Osteoblast (primary cell): Measurements from ENCODE around the gene CTNS. TPM values are rescaled to one million over a fixed set of nuclear protein-coding genes. Genes with fewer than 3 reads are reported as not detected.

Source experiments
- DNase-seq: peaks from one replicate; pipeline ENCODE4 v3.0.0; 2011; ENCODE audit warnings: low spot score, mixed read lengths; ENCODE audit not compliant: insufficient read length; ENCODE audit errors: missing footprints
- H2AFZ ChIP-seq: 2 replicates; pipeline ENCODE4 v1.6.0; 2011; ENCODE audit warnings: mild to moderate bottlenecking, low read length
- H3K27ac ChIP-seq: 2 replicates; pipeline ENCODE4 v1.5.1; 2011; ENCODE audit warnings: mild to moderate bottlenecking, low read depth, low read length, moderate library complexity
- H3K27me3 ChIP-seq: 2 replicates; pipeline ENCODE4 v1.6.0; 2012; ENCODE audit warnings: mild to moderate bottlenecking, control low read depth, inconsistent platforms, low read length, moderate library complexity; ENCODE audit not compliant: insufficient read depth
- H3K36me3 ChIP-seq: 2 replicates; pipeline ENCODE4 v1.5.1; 2011; ENCODE audit warnings: mild to moderate bottlenecking, low read length, control low read depth, moderate library complexity; ENCODE audit not compliant: insufficient read depth
- H3K4me1 ChIP-seq: 2 replicates; pipeline ENCODE4 v1.5.1; 2011; ENCODE audit warnings: mild to moderate bottlenecking, low read length, control low read depth, moderate library complexity; ENCODE audit not compliant: insufficient read depth
- H3K4me2 ChIP-seq: 2 replicates; pipeline ENCODE4 v1.6.0; 2011; ENCODE audit warnings: mild to moderate bottlenecking, low read length; ENCODE audit not compliant: insufficient read depth
- H3K4me3 ChIP-seq: fragments of 200-600 bp; sonication (generic); 3 replicates; pipeline ENCODE4 v1.5.1; 2012; ENCODE audit warnings: mild to moderate bottlenecking, low read length, inconsistent platforms; ENCODE audit not compliant: insufficient read depth
- H3K79me2 ChIP-seq: 2 replicates; pipeline ENCODE4 v1.6.0; 2012; ENCODE audit warnings: mild to moderate bottlenecking, low read length, control low read depth, inconsistent platforms; ENCODE audit not compliant: insufficient read depth
- H3K9me3 ChIP-seq: 2 replicates; pipeline ENCODE4 v1.5.1; 2011; ENCODE audit warnings: low read depth, low read length, control low read depth
- H4K20me1 ChIP-seq: 2 replicates; pipeline ENCODE4 v1.6.0; 2012; ENCODE audit warnings: mild to moderate bottlenecking, low read length, control low read depth; ENCODE audit not compliant: insufficient read depth
- total RNA-seq: library from RNA; depleted of rRNA; stranded (reverse); fragments of >200 nt; gene quantifications from 2 replicates; pipeline ENCODE4 v1.2.3, GENCODE V29; 2012
- TF ChIP-seq, protein P1 (sequence below): IDR thresholded peaks from 2 replicates; pipeline ENCODE4 v1.5.1; 2011; ENCODE audit warnings: mild to moderate bottlenecking, low read depth, low read length, moderate library complexity; ENCODE audit errors: extremely low read depth

Gene CTNS
- total RNA-seq, 1 donor: 34.7 TPM

DNA sequence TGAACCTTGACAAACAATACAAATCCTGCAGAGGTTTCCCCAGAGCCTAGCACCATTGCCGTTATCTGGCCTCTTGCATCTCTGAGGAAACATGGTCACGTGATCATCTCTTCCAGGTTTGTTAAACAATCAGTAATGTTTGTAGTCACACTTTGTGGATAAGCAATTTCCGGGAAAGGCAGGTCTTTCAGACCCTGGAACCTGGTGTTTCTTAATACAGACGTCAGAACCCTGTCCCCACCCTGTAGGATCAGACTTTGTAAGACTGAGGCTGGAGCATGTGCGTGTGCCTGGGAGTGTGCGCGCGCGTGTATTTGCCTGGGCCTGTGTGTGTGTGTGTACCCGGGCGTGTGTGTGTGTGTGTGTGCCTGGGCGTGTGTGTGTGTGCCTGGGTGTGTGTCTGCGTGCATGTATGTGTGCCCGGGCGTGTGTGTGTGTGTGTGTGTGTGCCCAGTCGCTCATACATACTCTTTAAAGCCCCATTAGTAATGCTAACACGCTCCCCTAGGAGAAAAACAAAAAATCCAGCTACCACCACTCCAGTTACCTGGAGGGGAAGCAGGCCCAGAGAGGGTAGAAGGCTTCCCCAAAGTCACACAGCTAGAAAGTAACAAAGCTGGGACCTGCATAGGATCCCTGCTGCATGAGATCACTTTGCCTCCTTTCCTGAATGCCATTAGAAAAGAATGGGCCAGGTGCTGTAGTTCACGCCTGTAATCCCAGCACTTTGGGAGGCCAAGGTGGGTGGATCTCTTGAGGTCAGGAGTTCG, 5.3 kb downstream of the CTNS start:
- Histone ChIP-seq H3K9me3 (no peaks in the 10 kb centered on the region), H4K20me1 (peaks cover 2% of the 10 kb centered on the region), H3K27ac (no peak overlapping the region), H3K79me2 (peaks cover 19% of the 10 kb centered on the region), H2AFZ (no peak overlapping the region), H3K36me3 (peaks cover 12% of the 10 kb centered on the region), H3K4me2 (no peak overlapping the region), H3K27me3 (no peaks in the 10 kb centered on the region), H3K4me3 (no peak overlapping the region), H3K4me1 (peaks cover 13% of the 10 kb centered on the region)
- DNase-seq: peak; percentile 67
- TF ChIP-seq, protein P1, sequence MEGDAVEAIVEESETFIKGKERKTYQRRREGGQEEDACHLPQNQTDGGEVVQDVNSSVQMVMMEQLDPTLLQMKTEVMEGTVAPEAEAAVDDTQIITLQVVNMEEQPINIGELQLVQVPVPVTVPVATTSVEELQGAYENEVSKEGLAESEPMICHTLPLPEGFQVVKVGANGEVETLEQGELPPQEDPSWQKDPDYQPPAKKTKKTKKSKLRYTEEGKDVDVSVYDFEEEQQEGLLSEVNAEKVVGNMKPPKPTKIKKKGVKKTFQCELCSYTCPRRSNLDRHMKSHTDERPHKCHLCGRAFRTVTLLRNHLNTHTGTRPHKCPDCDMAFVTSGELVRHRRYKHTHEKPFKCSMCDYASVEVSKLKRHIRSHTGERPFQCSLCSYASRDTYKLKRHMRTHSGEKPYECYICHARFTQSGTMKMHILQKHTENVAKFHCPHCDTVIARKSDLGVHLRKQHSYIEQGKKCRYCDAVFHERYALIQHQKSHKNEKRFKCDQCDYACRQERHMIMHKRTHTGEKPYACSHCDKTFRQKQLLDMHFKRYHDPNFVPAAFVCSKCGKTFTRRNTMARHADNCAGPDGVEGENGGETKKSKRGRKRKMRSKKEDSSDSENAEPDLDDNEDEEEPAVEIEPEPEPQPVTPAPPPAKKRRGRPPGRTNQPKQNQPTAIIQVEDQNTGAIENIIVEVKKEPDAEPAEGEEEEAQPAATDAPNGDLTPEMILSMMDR: no peak

DNA sequence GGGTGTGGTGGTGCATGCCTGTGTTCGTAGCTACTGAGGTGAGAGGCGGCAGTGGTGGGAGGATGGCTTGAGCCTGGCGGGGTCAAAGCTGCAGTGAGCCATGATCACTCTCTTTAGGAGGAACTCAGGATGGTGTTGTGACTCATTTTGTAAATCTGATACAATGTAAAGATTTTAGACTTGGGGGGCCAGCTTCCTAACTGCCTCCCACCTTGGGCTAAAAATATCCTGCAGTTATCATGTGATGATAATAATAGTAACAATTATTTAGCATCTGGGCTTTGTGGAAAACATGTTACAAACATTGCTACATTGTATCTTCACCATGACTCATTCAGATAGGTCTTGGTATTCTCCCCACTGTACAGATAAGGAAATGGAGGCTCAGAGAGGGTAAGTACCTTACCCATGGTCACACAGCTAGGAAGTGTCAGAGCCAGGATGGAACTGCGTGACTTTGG, 7.4 kb downstream of the CTNS start:
- no peaks in the 10 kb centered on the region for H3K9me3 ChIP-seq
- H2AFZ ChIP-seq: no peak overlapping the region
- H4K20me1 ChIP-seq: peaks cover 2% of the 10 kb centered on the region
- no peaks in the 10 kb centered on the region for H3K27me3 ChIP-seq
- H3K4me3 ChIP-seq: no peak overlapping the region
- H3K36me3 ChIP-seq: peaks cover 12% of the 10 kb centered on the region
- no peak overlapping the region for H3K27ac ChIP-seq
- TF ChIP-seq, protein P1: no peak
- peak; percentile 71 for DNase-seq
- H3K4me2 ChIP-seq: no peak overlapping the region
- H3K79me2 ChIP-seq: peaks cover 2% of the 10 kb centered on the region
- H3K4me1 ChIP-seq: peaks cover 10% of the 10 kb centered on the region

DNA sequence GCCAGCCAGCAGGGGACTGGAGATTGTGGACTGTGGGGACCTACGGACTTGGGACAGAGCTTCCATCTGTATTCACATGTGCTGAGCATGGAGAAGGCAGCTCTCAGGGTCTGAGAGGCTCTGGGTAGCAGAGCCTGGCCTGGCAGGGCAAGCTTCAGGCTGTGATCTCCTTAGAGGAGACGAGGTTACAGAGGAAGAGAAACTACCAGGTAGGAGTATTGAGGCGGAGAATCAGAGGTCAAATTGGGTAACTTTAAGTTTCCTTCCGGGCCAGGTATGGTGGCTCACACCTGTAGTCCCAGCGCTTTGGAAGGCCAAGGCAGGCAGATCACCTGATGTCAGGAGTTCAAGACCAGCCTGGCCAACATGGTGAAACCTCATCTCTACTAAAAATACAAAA, 8.8 kb downstream of the CTNS start:
- peaks cover 3% of the 10 kb centered on the region for H3K4me1 ChIP-seq
- H3K79me2 ChIP-seq: no peaks in the 10 kb centered on the region
- peaks cover 2% of the 10 kb centered on the region for H4K20me1 ChIP-seq
- H3K27me3 ChIP-seq: no peaks in the 10 kb centered on the region
- H3K4me2 ChIP-seq: no peak overlapping the region
- peak; percentile 39 for DNase-seq
- H3K9me3 ChIP-seq: no peaks in the 10 kb centered on the region
- no peak overlapping the region for H3K4me3 ChIP-seq
- H2AFZ ChIP-seq: no peak overlapping the region
- TF ChIP-seq, protein P1: no peak
- peak overlapping the region; percentile 3 for H3K27ac ChIP-seq
- H3K36me3 ChIP-seq: peaks cover 20% of the 10 kb centered on the region

DNA sequence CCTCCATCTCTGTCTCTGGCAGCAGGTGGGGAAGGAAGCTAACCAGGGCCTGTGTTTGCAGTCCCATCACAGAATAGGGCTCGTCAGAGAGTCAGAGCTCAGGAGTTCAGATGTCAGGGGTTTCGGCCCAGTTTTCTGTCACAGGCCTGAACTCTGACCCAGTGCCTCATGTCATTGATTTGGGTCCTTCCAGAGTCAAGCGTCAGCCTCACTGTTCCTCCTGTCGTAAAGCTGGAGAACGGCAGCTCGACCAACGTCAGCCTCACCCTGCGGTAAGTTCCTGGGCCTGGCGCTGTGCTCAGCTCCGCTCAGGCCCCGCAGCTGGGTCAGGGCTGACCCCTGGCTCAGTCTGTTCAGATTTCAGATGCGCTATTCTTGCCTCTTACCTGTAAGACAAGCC, 10.7 kb downstream of the CTNS start:
- Histone ChIP-seq H3K79me2 (no peaks in the 10 kb centered on the region), H3K27me3 (no peaks in the 10 kb centered on the region), H4K20me1 (peaks cover 2% of the 10 kb centered on the region), H3K4me2 (no peak overlapping the region), H3K9me3 (no peaks in the 10 kb centered on the region), H3K4me1 (no peaks in the 10 kb centered on the region), H3K4me3 (no peak overlapping the region), H2AFZ (no peak overlapping the region), H3K27ac (no peak overlapping the region), H3K36me3 (peaks cover 20% of the 10 kb centered on the region)
- DNase-seq: no peak
- TF ChIP-seq, protein P1: no peak
